Upper lobe of left lung (tissue), 6 donors: ENCODE data around the gene PTPRM. TPM values are rescaled to one million over a fixed set of nuclear protein-coding genes. Genes with fewer than 3 reads are reported as not detected.
A peak's percentile ranks its signal among the peaks of the same experiment; 100 is the strongest.

Experiments used
- ATAC-seq, 2 donors: fragments of 200-7000 bp; cut with Tn5 transposase; one replicate each; pipeline ENCODE4 v1.9.1; 2022; ENCODE audit warnings: mild to moderate bottlenecking in 2 of 2, moderate library complexity in 2 of 2; ENCODE audit not compliant: low FRiP score in 2 of 2
- DNase-seq, 2 donors: peaks; one replicate each; pipeline ENCODE4 v3.0.0-alpha.2; 2019 to 2020
- H3K27ac ChIP-seq, 4 donors: fragments of 200-600 bp; sonication (generic); one replicate each; pipeline ENCODE4 v1.5.1; 2016 to 2019
- H3K27me3 ChIP-seq, 4 donors: fragments of 200-600 bp; sonication (generic); one replicate each; pipeline ENCODE4 v1.5.1; 2017 to 2019
- H3K36me3 ChIP-seq, 4 donors: fragments of 200-600 bp; sonication (generic); one replicate each; pipeline ENCODE4 v1.5.1; 2016 to 2019
- H3K4me1 ChIP-seq, 4 donors: fragments of 200-600 bp; sonication (generic); one replicate each; pipeline ENCODE4 v1.5.1; 2018 to 2019
- H3K4me3 ChIP-seq, 4 donors: fragments of 200-600 bp; sonication (generic); one replicate each; pipeline ENCODE4 v1.5.1; 2017 to 2019; ENCODE audit warnings: mild to moderate bottlenecking in 2 of 4, moderate library complexity in 1 of 4
- H3K9me3 ChIP-seq, 4 donors: fragments of 200-600 bp; sonication (generic); one replicate each; pipeline ENCODE4 v1.5.1; 2018 to 2019
- EP300 ChIP-seq, 4 donors: sonication (generic); formaldehyde crosslinking; IDR thresholded peaks; one replicate each; pipeline ENCODE4 v1.5.1; 2017; ENCODE audit warnings: antibody characterized with exemption in 4 of 4, control low read depth in 2 of 4
- POLR2A ChIP-seq, 4 donors: fragments of 450-650 bp; IDR thresholded peaks; one replicate each; pipeline ENCODE4 v1.5.1; 2016 to 2017; ENCODE audit warnings: antibody characterized with exemption in 4 of 4, mild to moderate bottlenecking in 2 of 4
- POLR2AphosphoS5 ChIP-seq, 2 donors: sonication (generic); formaldehyde crosslinking; IDR thresholded peaks; one replicate each; pipeline ENCODE4 v1.5.1; 2017; ENCODE audit warnings: antibody characterized with exemption in 2 of 2
- WGBS, 2 donors: methylation state at CpG; one replicate each; pipeline ENCODE4 v1.1.5; 2017 to 2018; 5-methylcytosine and 5-hydroxymethylcytosine counted together
- total RNA-seq, 6 donors: library from RNA; depleted of rRNA in 4 of 6; stranded (reverse); fragments of >200 nt in 4 of 6; gene quantifications; one replicate each; pipeline versions ENCODE4 v1.1.0 to v1.2.1, GENCODE V29; 2016 to 2021
- TF ChIP-seq, protein P1 (sequence below), 6 experiments: fragments of 450-650 bp in 4 of 6; fragments of 200-600 bp in 2 of 6; sonication (generic) in 2 of 6; IDR thresholded peaks; one replicate each; pipeline ENCODE4 v1.5.1; 2016 to 2019; ENCODE audit warnings: antibody characterized with exemption in 6 of 6
- donor health status: DM: no; HTN: no; CAD: no; lungs with moderate emphysema.
- donor health status: DM: no; HTN: yes; CAD: no; lungs with severe emphysema.

PTPRM gene
- total RNA-seq, 6 donors from 2014 or later = 82.0 to 201 (median 154) TPM

DNA sequence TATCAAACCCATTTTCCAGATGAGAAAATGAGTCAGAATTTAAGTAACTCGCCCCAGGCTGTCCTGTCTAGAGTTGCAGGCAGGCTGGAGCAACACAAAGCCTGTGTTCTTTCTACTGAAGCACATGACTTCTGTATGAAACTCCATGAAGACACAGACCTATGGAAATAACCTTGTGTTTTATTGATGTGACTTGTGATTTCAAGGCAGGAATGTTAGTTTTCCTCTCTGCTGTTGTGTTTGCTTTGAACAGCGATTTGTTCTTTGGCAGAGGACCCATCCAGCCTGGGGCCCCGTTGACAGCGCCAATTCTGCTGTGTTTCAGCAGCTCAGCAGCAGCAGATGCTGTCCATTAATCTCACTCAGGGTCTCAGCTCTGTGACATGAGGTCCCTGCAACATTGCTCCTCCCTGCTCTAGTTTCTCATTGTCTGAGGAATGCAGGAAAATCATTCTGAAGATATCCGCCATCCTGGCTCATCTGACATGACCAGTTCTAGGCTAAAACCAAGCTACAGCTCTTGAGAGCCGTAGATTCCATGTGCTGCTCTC, 697.8 kb downstream of the PTPRM start:
- Histone ChIP-seq H3K4me3 (no peak overlapping the region), H3K27me3 (no peaks in the 10 kb centered on the region), H3K4me1 (no peaks in the 10 kb centered on the region), H3K36me3 (peaks cover 0 to 11% (median 0%) of the 10 kb centered on the region in 4 donors), H3K9me3 (no peaks in the 10 kb centered on the region), H3K27ac (no peak overlapping the region)
- DNase-seq (no peak), ATAC-seq (peak; percentile 19 to 35)
- TF ChIP-seq POLR2A (IDR thresholded peaks at IDR 0.05) = no peak
- TF ChIP-seq POLR2AphosphoS5 (IDR thresholded peaks at IDR 0.05) = no peak
- no peak for TF ChIP-seq EP300 (IDR thresholded peaks at IDR 0.05)
- TF ChIP-seq, protein P1, sequence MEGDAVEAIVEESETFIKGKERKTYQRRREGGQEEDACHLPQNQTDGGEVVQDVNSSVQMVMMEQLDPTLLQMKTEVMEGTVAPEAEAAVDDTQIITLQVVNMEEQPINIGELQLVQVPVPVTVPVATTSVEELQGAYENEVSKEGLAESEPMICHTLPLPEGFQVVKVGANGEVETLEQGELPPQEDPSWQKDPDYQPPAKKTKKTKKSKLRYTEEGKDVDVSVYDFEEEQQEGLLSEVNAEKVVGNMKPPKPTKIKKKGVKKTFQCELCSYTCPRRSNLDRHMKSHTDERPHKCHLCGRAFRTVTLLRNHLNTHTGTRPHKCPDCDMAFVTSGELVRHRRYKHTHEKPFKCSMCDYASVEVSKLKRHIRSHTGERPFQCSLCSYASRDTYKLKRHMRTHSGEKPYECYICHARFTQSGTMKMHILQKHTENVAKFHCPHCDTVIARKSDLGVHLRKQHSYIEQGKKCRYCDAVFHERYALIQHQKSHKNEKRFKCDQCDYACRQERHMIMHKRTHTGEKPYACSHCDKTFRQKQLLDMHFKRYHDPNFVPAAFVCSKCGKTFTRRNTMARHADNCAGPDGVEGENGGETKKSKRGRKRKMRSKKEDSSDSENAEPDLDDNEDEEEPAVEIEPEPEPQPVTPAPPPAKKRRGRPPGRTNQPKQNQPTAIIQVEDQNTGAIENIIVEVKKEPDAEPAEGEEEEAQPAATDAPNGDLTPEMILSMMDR (IDR thresholded peaks at IDR 0.05) = no peak
- 70 to 79% methylated on average over 6 of the region's 6 CpGs for WGBS, 2 donors

DNA sequence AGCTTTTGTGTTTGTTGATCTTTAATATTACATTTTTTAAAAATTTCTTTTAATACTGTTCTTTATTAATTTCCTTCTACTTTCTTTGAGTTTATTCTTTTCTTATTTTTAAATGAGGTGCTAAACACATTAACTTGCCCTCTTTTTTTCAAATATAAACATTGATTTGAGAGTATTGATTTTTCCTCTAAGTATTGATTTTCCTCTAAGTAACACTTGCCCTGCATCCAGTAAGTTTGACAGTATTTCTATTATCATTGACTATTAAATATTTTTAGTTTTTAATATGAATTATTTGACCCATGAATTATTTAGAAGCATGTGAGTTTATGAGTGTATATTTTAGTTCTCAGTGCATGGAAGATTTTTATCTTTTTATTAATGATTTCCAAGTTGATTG, 705.1 kb downstream of the PTPRM start:
- ATAC-seq = no peak
- DNase-seq = no peak
- Histone ChIP-seq H3K4me1 (peaks cover 0 to 2% (median 0%) of the 10 kb centered on the region in 4 donors), H3K4me3 (no peak overlapping the region), H3K9me3 (no peaks in the 10 kb centered on the region), H3K27ac (no peak overlapping the region), H3K27me3 (no peaks in the 10 kb centered on the region), H3K36me3 (no peaks in the 10 kb centered on the region)
- TF ChIP-seq EP300 (IDR thresholded peaks at IDR 0.05) = no peak
- no peak for TF ChIP-seq POLR2A (IDR thresholded peaks at IDR 0.05)
- TF ChIP-seq, protein P1 (IDR thresholded peaks at IDR 0.05) = no peak
- TF ChIP-seq POLR2AphosphoS5 (IDR thresholded peaks at IDR 0.05) = no peak

DNA sequence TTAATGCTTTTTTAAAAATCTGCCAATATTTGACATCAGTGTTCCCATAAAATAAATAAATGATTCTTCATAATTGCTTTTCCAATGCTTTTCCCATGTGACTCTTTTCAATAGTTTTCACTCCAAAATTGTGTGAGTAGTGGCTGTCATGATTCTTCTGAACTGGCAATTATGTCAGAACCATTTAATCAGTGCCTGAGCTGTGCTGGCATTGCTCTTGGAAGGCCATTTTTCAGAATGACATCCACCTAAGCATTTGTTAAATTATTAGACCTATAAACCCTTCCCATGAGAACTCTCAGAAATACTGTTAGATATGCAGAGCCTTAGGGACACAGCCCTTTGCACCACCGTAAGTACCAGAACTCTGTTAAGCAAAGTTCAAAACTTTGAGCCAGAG, 707.3 kb downstream of the PTPRM start:
- DNase-seq (no peak), ATAC-seq (no peak)
- Histone ChIP-seq H3K36me3 (no peaks in the 10 kb centered on the region), H3K4me3 (no peak overlapping the region), H3K27ac (no peak overlapping the region), H3K9me3 (no peaks in the 10 kb centered on the region), H3K27me3 (no peaks in the 10 kb centered on the region), H3K4me1 (peaks cover 0 to 2% (median 0%) of the 10 kb centered on the region in 4 donors)
- TF ChIP-seq POLR2A (IDR thresholded peaks at IDR 0.05) = no peak
- no peak for TF ChIP-seq POLR2AphosphoS5 (IDR thresholded peaks at IDR 0.05)
- TF ChIP-seq, protein P1 (IDR thresholded peaks at IDR 0.05) = no peak
- TF ChIP-seq EP300 (IDR thresholded peaks at IDR 0.05) = no peak
- WGBS, 2 donors = 100% methylated on average over 1 of the region's 1 CpG

DNA sequence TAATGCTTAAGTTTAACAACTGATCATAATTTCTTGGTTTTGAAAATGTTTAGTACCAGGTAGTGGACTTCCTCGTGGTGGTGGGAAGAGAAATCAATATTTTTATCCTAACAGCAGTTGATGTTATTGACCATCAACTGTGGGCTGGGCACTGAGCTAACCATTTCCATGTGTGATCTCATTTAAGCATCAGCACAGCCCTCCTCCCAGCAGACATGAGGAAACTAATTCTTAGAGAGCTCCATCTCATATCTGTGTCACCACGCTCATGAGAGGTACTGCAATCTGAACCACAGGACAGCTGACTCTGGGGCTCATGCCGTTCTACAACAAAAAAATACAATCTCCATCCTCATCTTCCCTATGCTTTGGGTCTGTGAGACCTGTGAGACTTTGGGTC, 709.3 kb downstream of the PTPRM start:
- DNase-seq (no peak), ATAC-seq (no peak)
- Histone ChIP-seq H3K27me3 (no peaks in the 10 kb centered on the region), H3K36me3 (no peaks in the 10 kb centered on the region), H3K9me3 (no peaks in the 10 kb centered on the region), H3K4me1 (peaks cover 0 to 2% (median 0%) of the 10 kb centered on the region in 4 donors), H3K27ac (no peak overlapping the region), H3K4me3 (no peak overlapping the region)
- TF ChIP-seq, protein P1 (IDR thresholded peaks at IDR 0.05) = no peak
- TF ChIP-seq POLR2A (IDR thresholded peaks at IDR 0.05) (no peak), EP300 (IDR thresholded peaks at IDR 0.05) (no peak)
- 90 to 100% methylated on average over 3 of the region's 3 CpGs for WGBS, 2 donors

DNA sequence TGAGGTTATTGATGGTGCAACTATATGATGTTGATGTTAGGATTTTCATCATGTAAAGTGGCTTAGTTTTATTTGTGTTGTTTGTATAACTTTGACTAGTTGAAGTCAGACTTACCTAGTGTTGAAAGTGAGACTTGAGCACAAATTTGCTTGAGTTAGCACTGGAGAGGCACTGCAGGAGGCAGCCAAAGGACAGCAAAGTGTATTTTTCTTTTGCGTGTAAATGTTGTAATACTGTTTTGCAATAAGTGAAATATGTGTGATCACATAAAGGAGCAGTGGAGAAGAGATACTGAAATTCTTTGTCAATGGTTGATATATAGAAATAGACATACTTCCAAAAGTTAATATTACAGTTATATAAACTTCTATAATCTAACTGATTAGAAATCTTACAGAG, 710.2 kb downstream of the PTPRM start:
- Histone ChIP-seq H3K9me3 (no peaks in the 10 kb centered on the region), H3K27me3 (no peaks in the 10 kb centered on the region), H3K27ac (no peak overlapping the region), H3K4me3 (no peak overlapping the region), H3K36me3 (no peaks in the 10 kb centered on the region), H3K4me1 (peaks cover 0 to 2% (median 0%) of the 10 kb centered on the region in 4 donors)
- ATAC-seq = no peak
- whole genome bisulfite sequencing, 2 donors = 27 to 66% methylated on average over 1 of the region's 1 CpG
- DNase-seq = no peak
- no peak for TF ChIP-seq POLR2A (IDR thresholded peaks at IDR 0.05)
- no peak for TF ChIP-seq EP300 (IDR thresholded peaks at IDR 0.05)
- TF ChIP-seq, protein P1 (IDR thresholded peaks at IDR 0.05) = no peak
- no peak for TF ChIP-seq POLR2AphosphoS5 (IDR thresholded peaks at IDR 0.05)
